ENCODE results near the gene PPP1R16B.

PPP1R16B gene

GRCh38 chr20:38809942-38810341, 4.4 kb downstream of the PPP1R16B start:
- Histone ChIP-seq H3K4me3 (ENCODE audit: insufficient read depth, low read length, poor library complexity, severe bottlenecking) (no peak overlapping the region), H3F3A (ENCODE audit: insufficient read depth) (peaks cover 9% of the 10 kb centered on the region), H3K36me3 (ENCODE audit: low read length) (peaks cover 9% of the 10 kb centered on the region), H2AFZ (ENCODE audit: low read depth, low read length, severe bottlenecking) (no peak overlapping the region), H3K79me2 (ENCODE audit: insufficient read depth, low read length) (peaks cover 92% of the 10 kb centered on the region), H3K27me3 (ENCODE audit: low read length) (no peaks in the 10 kb centered on the region), H3K4me2 (ENCODE audit: low read depth, low read length, poor library complexity, severe bottlenecking) (no peak overlapping the region), H3K9ac (ENCODE audit: low read length) (no peak overlapping the region), H3K27ac (ENCODE audit: low read depth, low read length) (no peak overlapping the region), H3K9me3 (ENCODE audit: insufficient read depth, low read length) (no peaks in the 10 kb centered on the region), H3K9me2 (replicated peaks; ENCODE audit: insufficient read depth, low read length) (no peaks in the 10 kb centered on the region), H4K20me1 (ENCODE audit: low read depth, low read length) (peaks cover 10% of the 10 kb centered on the region)
- TF ChIP-seq CTCF (IDR thresholded peaks at IDR 0.05; ENCODE audit: insufficient read depth, low read length, poor library complexity, severe bottlenecking) (no peak), EZH2phosphoT487 (conservative IDR thresholded peaks at IDR 0.05; ENCODE audit: low read length) (no peak)

GRCh38 chr20:38810926-38811630, 5.6 kb downstream of the PPP1R16B start:
- Histone ChIP-seq H3K4me3 (ENCODE audit: insufficient read depth, low read length, poor library complexity, severe bottlenecking) (no peak overlapping the region), H3K9me2 (replicated peaks; ENCODE audit: insufficient read depth, low read length) (no peaks in the 10 kb centered on the region), H3K79me2 (ENCODE audit: insufficient read depth, low read length) (peaks cover 98% of the 10 kb centered on the region), H3K4me2 (ENCODE audit: low read depth, low read length, poor library complexity, severe bottlenecking) (no peak overlapping the region), H2AFZ (ENCODE audit: low read depth, low read length, severe bottlenecking) (no peak overlapping the region), H3K9me3 (ENCODE audit: insufficient read depth, low read length) (no peaks in the 10 kb centered on the region), H3K9ac (ENCODE audit: low read length) (no peak overlapping the region), H3K27ac (ENCODE audit: low read depth, low read length) (no peak overlapping the region), H4K20me1 (ENCODE audit: low read depth, low read length) (peaks cover 18% of the 10 kb centered on the region), H3F3A (ENCODE audit: insufficient read depth) (0 out of 2 replicates have a peak, but pooled peaks cover 5% of the 10 kb centered on the region), H3K27me3 (ENCODE audit: low read length) (no peaks in the 10 kb centered on the region), H3K36me3 (ENCODE audit: low read length) (peaks cover 13% of the 10 kb centered on the region)
- TF ChIP-seq EZH2phosphoT487 (conservative IDR thresholded peaks at IDR 0.05; ENCODE audit: low read length): no peak
- TF ChIP-seq CTCF (IDR thresholded peaks at IDR 0.05; ENCODE audit: insufficient read depth, low read length, poor library complexity, severe bottlenecking): no peak

- Histone ChIP-seq H3K4me2 (ENCODE audit: low read depth, low read length, poor library complexity, severe bottlenecking) (peak overlapping the region; percentile 9), H3K9me2 (replicated peaks; ENCODE audit: insufficient read depth, low read length) (no peaks in the 10 kb centered on the region), H3K36me3 (ENCODE audit: low read length) (peaks cover 13% of the 10 kb centered on the region), H3K79me2 (ENCODE audit: insufficient read depth, low read length) (peaks cover 98% of the 10 kb centered on the region), H3K27ac (ENCODE audit: low read depth, low read length) (peak overlapping the region; percentile 46), H2AFZ (ENCODE audit: low read depth, low read length, severe bottlenecking) (no peak overlapping the region), H3F3A (ENCODE audit: insufficient read depth) (0 out of 2 replicates have a peak, but pooled peaks cover 5% of the 10 kb centered on the region), H3K4me3 (ENCODE audit: insufficient read depth, low read length, poor library complexity, severe bottlenecking) (no peak overlapping the region), H3K9ac (ENCODE audit: low read length) (no peak overlapping the region), H3K27me3 (ENCODE audit: low read length) (no peaks in the 10 kb centered on the region), H3K9me3 (ENCODE audit: insufficient read depth, low read length) (no peaks in the 10 kb centered on the region), H4K20me1 (ENCODE audit: low read depth, low read length) (peaks cover 23% of the 10 kb centered on the region)
- TF ChIP-seq CTCF (IDR thresholded peaks at IDR 0.05; ENCODE audit: insufficient read depth, low read length, poor library complexity, severe bottlenecking) (no peak), EZH2phosphoT487 (conservative IDR thresholded peaks at IDR 0.05; ENCODE audit: low read length) (no peak)
These were observed 6.3 kb downstream of the PPP1R16B start for GRCh38 chr20:38811769-38812168.

Measured in SU-DHL-6 (cell line).